Measurements from ENCODE around the gene REEP1.

The REEP1 gene

DNA sequence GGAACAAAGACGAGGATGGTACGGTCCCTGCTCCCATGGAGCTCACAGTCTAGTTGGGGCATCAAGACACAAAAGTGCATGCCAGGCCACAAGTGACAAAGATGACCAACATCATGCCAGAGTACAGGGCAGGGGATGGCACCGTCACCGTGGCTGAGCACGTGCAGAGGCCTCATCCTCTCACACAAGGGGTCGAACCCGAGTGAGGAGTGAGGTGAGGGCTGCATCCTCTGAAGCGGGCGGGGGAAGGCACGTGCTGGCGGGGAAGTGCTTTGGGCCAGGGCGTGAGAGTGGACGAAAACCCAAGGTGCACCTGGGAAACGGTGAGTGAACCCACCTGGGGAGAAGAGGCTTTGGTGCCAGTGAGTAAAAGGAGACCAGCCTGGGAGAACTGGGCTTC lies 97.2 kb downstream of the REEP1 start:
- DNase-seq (ENCODE audit: insufficient read length, low spot score), result no peak
- FAIRE-seq, result no peak
- TF ChIP-seq CTCF (IDR thresholded peaks at IDR 0.05; ENCODE audit: insufficient read depth, missing control alignments), result no peak

- no peak for TF ChIP-seq CTCF (IDR thresholded peaks at IDR 0.05; ENCODE audit: insufficient read depth, missing control alignments)
- no peak for DNase-seq (ENCODE audit: insufficient read length, low spot score)
- no peak for FAIRE-seq
These were observed 97.7 kb downstream of the REEP1 start for GRCh38 chr2:86239745-86240144.

GRCh38 chr2:86239326-86239725 lies 98.1 kb downstream of the REEP1 start:
- TF ChIP-seq CTCF (IDR thresholded peaks at IDR 0.05; ENCODE audit: insufficient read depth, missing control alignments), result no peak
- FAIRE-seq (no peak), DNase-seq (ENCODE audit: insufficient read length, low spot score) (no peak)

DNA sequence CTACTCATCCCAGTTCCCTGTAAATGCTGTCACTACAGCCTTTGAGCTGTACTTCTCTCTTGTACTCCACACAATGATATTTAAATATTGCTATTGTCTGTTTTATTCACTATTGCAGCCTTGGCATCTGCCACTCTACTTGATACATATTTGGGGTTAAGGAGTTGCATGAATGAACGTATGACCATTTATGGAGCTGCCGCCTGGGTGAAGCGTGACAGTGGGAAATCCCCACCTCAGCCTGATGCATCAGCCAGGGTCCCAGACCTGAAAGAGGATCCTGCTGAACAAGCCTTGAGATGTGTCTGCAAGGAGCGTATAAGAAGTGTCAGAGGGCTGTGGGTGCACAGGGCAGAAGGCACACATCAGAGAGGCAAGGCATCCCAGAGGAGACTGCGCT lies 99.1 kb downstream of the REEP1 start:
- TF ChIP-seq CTCF (IDR thresholded peaks at IDR 0.05; ENCODE audit: insufficient read depth, missing control alignments), result no peak
- DNase-seq (ENCODE audit: insufficient read length, low spot score), result no peak
- no peak for FAIRE-seq

DNA sequence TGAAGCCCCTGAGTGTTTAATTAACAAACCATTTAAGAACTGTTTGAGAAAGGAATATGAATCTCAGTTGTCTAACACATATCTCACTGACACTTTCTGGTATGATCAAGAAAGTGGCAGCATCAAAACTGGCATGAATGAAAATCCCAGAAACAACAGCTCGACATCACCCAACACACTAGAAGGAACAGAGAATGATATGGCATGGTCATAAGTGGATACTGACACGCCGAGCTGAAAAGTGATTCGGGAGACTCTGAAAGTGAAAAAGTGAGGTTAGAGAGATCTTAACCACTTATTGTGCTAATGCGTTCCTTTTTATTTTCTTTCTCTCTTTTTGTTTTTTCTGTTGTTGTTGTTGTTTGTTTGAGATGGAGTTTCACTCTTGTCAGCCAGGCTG lies 100.3 kb downstream of the REEP1 start:
- no peak for TF ChIP-seq CTCF (IDR thresholded peaks at IDR 0.05; ENCODE audit: insufficient read depth, missing control alignments)
- DNase-seq (ENCODE audit: insufficient read length, low spot score) (no peak), FAIRE-seq (no peak)

DNA sequence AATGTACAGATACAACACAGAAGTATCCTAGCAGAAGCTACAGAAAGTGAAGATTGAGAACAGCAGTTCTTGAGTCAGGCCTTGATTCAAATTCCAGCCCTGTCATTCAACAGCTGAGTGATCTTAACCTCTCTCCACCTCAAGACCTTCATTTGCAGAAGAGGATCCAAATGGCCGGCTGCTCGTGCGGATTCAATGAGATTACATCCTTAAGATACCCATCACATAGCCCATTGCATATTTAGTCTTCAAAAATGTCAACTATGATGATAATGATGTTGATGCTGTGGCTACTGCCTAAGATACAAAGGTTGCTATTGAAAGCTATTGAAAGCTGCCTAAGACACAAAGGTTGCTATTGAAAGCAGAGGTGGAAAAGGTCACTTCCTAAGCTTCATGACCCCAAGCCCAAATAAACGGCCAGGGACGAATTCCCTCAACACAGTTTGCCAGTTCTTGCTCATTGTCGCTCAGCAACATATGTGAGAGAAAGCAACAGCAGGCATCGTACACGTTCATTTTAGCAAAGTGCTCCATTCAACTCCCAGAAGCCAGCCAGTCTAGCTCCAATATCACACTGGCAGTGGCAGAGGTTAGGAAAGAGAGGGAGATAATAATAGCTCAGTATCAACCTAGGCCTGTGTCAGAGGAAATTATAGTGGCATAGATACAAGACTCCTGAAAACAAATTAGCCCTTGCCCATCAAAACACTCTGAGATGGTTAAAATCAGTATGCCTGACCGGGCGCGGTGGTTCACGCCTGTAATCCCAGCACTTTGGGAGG lies 102.0 kb downstream of the REEP1 start:
- no peak for FAIRE-seq
- no peak for DNase-seq (ENCODE audit: insufficient read length, low spot score)
- no peak for TF ChIP-seq CTCF (IDR thresholded peaks at IDR 0.05; ENCODE audit: insufficient read depth, missing control alignments)

DNA sequence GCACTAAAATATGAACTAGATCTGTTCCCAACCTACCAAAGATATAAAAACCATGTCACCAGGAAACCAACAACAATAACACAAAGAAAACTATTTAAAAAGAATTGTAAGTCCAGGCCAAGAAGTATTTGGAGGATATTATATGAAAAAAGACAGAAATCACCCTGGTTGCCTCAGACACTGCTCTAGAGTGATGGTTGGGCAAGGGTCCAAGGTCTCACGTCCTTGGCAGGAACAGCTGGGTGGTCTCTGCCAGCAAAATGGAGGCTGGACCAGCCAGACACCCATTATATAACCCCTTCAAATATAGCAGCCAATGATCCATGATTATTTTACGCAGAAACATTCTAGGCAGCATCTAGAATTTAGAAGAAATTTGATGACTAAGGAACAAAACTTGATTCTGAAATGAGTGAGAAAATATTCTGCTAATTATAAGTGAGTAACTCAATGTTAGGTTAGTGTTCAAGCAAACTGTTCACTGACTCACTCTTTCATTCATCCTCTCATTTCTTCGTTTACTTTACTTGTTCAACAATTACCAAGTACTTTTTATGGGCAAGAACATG lies 102.8 kb downstream of the REEP1 start:
- no peak for DNase-seq (ENCODE audit: insufficient read length, low spot score)
- FAIRE-seq, result no peak
- TF ChIP-seq CTCF (IDR thresholded peaks at IDR 0.05; ENCODE audit: insufficient read depth, missing control alignments), result no peak
